Left colon (tissue), 2 donors: ENCODE results near the gene HTR2B. TPM values are rescaled to one million over a fixed set of nuclear protein-coding genes. Genes with fewer than 3 reads are reported as not detected.

Experiments
- total RNA-seq, 2 donors: library from RNA; stranded (reverse); fragmentation: NEBNext Ultra II Directional; extraction: Animal tissue kit (Norgen Biotek cat#: 25700); gene quantifications; one replicate each; pipeline ENCODE4 v1.2.1, GENCODE V29; 2021
- donor health status: DM: no; HTN: no; CAD: no.
- donor health status: DM: yes; HTN: yes; CAD: no.

Gene HTR2B
- total RNA-seq, 2 donors from 2014 or later: 0.12 to 0.22 TPM

Other genes with a start within 250 kb of the HTR2B start
- gene GPR55, start 199.8 kb downstream of the HTR2B start, total RNA-seq: under 1 TPM; 0.34 TPM
- not detected for gene SPATA3, start 128.9 kb downstream of the HTR2B start, total RNA-seq
- 10 to 100 TPM; 42.6 to 54.8 TPM for gene C2orf72, start 87.5 kb downstream of the HTR2B start, total RNA-seq
- 10 to 100 TPM; 81.3 to 91.0 TPM for gene PSMD1, start 68.2 kb downstream of the HTR2B start, total RNA-seq
- gene ARMC9, start 73.6 kb upstream of the HTR2B start, total RNA-seq: 10 to 100 TPM in 1 of 2 donors, 1 to 10 TPM in 1; 9.4 to 13.6 TPM